ENCODE measurements around the gene C3.
"Not testable (repeated sequence)": the region's sequence is repeated elsewhere in the genome, so short reads cannot be mapped to it uniquely, and the experiment has no call there.

C3 gene

GRCh38 chr19:6677883-6678689 is 42.4 kb downstream of the C3 start:
- Histone ChIP-seq H3K27me3 (ENCODE audit: insufficient read depth, poor library complexity, severe bottlenecking) (no peaks in the 10 kb centered on the region), H3K4me3 (ENCODE audit: severe bottlenecking) (no peak overlapping the region), H3K36me3 (ENCODE audit: low read depth) (no peaks in the 10 kb centered on the region), H3K4me1 (ENCODE audit: insufficient read depth, poor library complexity, severe bottlenecking) (peaks cover 5% of the 10 kb centered on the region), H3K9me3 (ENCODE audit: severe bottlenecking) (peaks cover 2% of the 10 kb centered on the region), H3K27ac (ENCODE audit: poor library complexity, severe bottlenecking) (no peak overlapping the region)
- ATAC-seq (ENCODE audit: low read depth) (no peak), DNase-seq (ENCODE audit: low spot score) (no peak)
- TF ChIP-seq CTCF (IDR thresholded peaks at IDR 0.05; ENCODE audit: poor library complexity, severe bottlenecking) = no peak

GRCh38 chr19:6677495-6677882 is 43.0 kb downstream of the C3 start:
- H3K27me3 ChIP-seq (ENCODE audit: insufficient read depth, poor library complexity, severe bottlenecking) = no peaks in the 10 kb centered on the region
- DNase-seq (ENCODE audit: low spot score) = no peak
- no peaks in the 10 kb centered on the region for H3K9me3 ChIP-seq (ENCODE audit: severe bottlenecking)
- no peak overlapping the region for H3K27ac ChIP-seq (ENCODE audit: poor library complexity, severe bottlenecking)
- H3K4me1 ChIP-seq (ENCODE audit: insufficient read depth, poor library complexity, severe bottlenecking) = peaks cover 5% of the 10 kb centered on the region
- no peak overlapping the region for H3K4me3 ChIP-seq (ENCODE audit: severe bottlenecking)
- no peaks in the 10 kb centered on the region for H3K36me3 ChIP-seq (ENCODE audit: low read depth)
- no peak for ATAC-seq (ENCODE audit: low read depth)
- TF ChIP-seq CTCF (IDR thresholded peaks at IDR 0.05; ENCODE audit: poor library complexity, severe bottlenecking) = no peak

- no peak overlapping the region for H3K27ac ChIP-seq (ENCODE audit: poor library complexity, severe bottlenecking)
- no peaks in the 10 kb centered on the region for H3K27me3 ChIP-seq (ENCODE audit: insufficient read depth, poor library complexity, severe bottlenecking)
- no peak for TF ChIP-seq CTCF (IDR thresholded peaks at IDR 0.05; ENCODE audit: poor library complexity, severe bottlenecking)
- ATAC-seq (ENCODE audit: low read depth) = no peak
- H3K4me3 ChIP-seq (ENCODE audit: severe bottlenecking) = no peak overlapping the region
- H3K4me1 ChIP-seq (ENCODE audit: insufficient read depth, poor library complexity, severe bottlenecking) = peaks cover 5% of the 10 kb centered on the region
- no peaks in the 10 kb centered on the region for H3K36me3 ChIP-seq (ENCODE audit: low read depth)
- no peaks in the 10 kb centered on the region for H3K9me3 ChIP-seq (ENCODE audit: severe bottlenecking)
- no peak for DNase-seq (ENCODE audit: low spot score)
Measured at GRCh38 chr19:6676288-6676687, 44.2 kb downstream of the C3 start.

GRCh38 chr19:6674868-6675305 is 45.6 kb downstream of the C3 start:
- DNase-seq (ENCODE audit: low spot score) (no peak), ATAC-seq (ENCODE audit: low read depth) (peak; percentile 75)
- TF ChIP-seq CTCF (IDR thresholded peaks at IDR 0.05; ENCODE audit: poor library complexity, severe bottlenecking) = no peak
- Histone ChIP-seq H3K4me1 (ENCODE audit: insufficient read depth, poor library complexity, severe bottlenecking) (peaks cover 5% of the 10 kb centered on the region), H3K27ac (ENCODE audit: poor library complexity, severe bottlenecking) (no peak overlapping the region), H3K27me3 (ENCODE audit: insufficient read depth, poor library complexity, severe bottlenecking) (no peaks in the 10 kb centered on the region), H3K36me3 (ENCODE audit: low read depth) (no peaks in the 10 kb centered on the region), H3K9me3 (ENCODE audit: severe bottlenecking) (no peaks in the 10 kb centered on the region), H3K4me3 (ENCODE audit: severe bottlenecking) (no peak overlapping the region)

GRCh38 chr19:6674408-6674807 is 46.0 kb downstream of the C3 start:
- not testable (repeated sequence) for H3K4me3 ChIP-seq (ENCODE audit: severe bottlenecking); H3K27me3 ChIP-seq (ENCODE audit: insufficient read depth, poor library complexity, severe bottlenecking); H3K9me3 ChIP-seq (ENCODE audit: severe bottlenecking); H3K36me3 ChIP-seq (ENCODE audit: low read depth); H3K4me1 ChIP-seq (ENCODE audit: insufficient read depth, poor library complexity, severe bottlenecking); ATAC-seq (ENCODE audit: low read depth); H3K27ac ChIP-seq (ENCODE audit: poor library complexity, severe bottlenecking); DNase-seq (ENCODE audit: low spot score)

Measured in RWPE2 (cell line).